ENCODE results near the gene CLK1.
"Not testable (repeated sequence)": the region's sequence is repeated elsewhere in the genome, so short reads cannot be mapped to it uniquely, and the experiment has no call there.

The CLK1 gene

DNA sequence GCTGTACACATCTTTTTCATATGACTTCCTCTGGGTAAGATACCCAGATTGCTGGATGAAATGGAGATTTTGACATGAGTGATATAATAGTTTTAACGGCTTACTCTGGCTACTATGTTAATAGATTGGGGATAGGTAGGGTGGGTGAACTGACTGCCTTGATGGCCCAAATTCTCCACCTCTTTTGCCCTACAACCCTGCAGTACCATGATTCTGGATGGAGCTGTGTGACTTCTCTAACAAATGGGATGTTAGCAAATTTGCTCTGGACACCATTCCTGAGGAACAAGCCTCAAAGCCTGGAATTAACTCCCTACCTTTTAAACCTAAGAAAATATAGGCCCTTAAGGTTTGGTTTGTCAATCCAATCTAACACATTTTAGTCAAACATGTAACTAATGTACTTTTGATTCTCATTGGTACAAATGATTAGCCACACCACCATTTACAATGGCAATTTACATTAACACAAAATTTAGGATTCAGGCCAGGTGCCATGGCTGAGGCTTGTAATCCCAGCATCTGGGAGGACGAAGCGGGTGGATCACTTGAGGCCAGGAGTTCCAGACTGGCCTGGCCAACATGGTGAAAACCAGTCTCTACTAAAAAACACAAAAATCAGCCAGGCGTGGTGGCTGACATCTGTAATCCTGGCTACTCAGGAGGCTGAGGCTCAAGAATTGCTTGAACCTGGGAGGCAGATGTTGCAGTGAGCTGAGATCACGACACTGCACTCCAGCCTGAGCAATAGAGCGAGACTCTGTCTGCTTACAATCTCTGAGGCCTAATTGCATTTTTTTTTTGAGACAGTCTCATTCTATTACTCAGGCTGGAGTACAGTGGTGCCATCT lies 12.8 kb downstream of the CLK1 start:
- DNase-seq, result no peak

DNA sequence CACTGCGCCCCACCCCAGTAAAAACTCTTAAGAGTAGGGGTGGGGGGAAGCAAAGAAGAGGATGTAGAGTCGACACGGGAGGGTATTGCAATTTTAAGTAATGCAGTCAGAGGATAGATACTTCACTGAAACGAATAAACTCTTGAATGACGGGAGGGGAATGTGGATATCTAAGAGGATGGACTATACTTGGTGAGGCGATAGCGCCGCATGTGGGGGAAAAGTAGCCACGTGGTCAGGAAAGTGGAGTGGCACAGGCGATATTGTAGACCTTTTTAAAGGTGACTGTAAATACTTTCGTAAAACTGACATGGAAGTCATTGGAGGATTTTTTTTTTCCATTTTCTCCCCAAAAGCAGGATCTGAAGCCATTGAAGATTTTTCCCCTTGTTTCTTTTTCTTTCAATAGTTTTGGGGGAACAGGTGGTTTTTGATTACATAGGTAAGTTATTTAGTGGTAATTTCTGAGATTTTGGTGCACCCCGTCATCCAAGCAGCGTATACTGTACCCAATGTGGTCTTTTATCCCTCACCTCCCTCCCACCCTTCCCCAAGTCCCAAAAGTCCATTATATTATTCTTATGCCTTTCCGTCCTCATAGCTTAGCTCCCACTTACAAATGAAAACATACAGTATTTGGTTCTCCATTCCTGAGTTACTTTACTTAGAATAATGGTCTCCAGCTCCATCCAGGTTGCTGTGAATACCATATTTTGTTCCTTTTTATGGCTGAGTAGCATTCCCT lies 13.8 kb downstream of the CLK1 start:
- DNase-seq, result no peak

DNA sequence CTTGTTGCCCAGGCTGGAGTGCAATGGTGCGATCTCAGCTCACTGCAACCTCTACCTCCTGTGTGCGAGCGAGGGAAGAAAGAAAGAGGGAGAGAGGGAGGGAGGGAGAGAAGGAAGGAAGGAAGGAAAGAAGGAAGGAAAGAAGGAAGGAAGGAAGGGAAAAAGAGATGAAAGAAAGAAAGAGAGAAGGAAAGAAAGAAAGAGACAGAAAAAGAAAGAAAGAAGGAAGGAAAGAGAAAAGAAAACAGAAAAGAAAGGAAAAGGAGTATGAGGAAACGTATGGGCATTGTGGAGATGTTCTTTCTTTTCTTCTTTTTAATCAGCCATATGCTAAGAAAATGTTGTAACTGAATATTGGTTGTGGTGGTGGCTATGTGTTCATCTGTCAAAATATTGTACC lies 16.5 kb downstream of the CLK1 start:
- no peak for DNase-seq

DNA sequence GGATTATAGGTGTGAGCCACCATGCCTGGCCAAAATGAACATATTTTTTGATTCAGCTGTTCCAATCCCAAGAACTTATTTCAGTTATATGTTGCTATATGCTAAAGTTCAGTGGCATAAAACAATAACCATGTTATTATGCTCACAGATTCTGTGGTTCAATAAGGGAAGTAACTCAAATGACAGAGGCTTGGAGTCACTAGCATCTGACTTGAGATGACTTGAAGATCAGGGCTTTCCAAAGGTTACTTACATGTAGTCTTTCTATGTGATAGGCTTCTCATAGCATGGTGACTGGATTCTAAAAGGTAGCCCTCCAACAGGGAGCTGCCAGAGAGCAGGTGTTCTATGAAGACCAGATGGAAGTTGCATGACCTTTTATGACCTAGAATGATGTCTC lies 17.2 kb downstream of the CLK1 start:
- no peak for DNase-seq

DNA sequence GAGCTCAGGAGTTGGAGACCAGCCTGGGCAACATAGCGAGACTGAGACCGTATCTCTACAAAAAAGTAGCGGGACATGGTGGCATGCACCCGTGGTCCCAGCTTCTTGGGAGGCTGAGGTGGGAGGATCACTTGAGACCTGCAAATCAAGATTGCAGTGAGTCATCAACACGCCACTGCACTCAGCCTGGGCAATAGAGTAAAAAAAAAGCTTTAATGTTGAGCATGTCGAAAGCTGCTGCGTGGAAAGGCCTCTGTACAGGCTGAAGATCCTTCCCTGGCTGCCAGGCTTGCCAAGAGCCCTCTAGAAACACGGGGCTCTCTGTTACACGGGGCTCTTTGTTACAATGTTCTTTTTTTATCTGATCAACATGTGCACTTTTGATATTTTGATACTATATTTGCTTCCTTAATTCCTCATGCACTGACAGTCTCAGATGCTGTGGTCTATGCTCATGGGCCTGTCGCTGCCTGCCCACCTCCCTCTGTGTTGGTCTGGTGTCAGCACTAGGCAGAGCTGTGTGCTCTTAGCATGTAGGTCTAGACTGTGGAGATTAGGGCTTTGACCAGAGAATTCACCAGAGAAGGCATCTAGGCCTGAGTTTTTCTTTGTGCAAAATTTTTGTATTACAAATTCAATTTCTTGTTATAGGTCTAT lies 18.7 kb downstream of the CLK1 start:
- no peak for DNase-seq

DNA sequence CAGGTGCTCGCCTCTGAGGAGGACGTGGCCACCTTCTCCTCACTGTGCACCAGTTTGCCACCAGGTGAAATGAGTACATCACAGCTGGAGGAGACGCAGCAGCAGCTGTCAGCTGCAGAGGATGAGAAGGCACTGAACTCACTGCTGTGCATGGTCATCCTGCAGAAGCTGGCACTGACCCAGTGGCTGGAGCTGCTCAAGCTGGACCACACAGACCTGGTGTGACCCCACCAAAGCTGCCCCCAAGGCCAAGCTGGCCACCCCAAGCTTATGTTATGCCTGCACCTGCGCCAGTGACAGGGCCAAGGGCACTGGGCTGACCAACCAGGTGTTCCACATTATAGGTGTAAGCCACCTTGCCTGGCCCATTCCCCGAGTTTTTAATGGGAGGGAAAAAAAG lies 19.3 kb downstream of the CLK1 start:
- DNase-seq, result no peak

DNA sequence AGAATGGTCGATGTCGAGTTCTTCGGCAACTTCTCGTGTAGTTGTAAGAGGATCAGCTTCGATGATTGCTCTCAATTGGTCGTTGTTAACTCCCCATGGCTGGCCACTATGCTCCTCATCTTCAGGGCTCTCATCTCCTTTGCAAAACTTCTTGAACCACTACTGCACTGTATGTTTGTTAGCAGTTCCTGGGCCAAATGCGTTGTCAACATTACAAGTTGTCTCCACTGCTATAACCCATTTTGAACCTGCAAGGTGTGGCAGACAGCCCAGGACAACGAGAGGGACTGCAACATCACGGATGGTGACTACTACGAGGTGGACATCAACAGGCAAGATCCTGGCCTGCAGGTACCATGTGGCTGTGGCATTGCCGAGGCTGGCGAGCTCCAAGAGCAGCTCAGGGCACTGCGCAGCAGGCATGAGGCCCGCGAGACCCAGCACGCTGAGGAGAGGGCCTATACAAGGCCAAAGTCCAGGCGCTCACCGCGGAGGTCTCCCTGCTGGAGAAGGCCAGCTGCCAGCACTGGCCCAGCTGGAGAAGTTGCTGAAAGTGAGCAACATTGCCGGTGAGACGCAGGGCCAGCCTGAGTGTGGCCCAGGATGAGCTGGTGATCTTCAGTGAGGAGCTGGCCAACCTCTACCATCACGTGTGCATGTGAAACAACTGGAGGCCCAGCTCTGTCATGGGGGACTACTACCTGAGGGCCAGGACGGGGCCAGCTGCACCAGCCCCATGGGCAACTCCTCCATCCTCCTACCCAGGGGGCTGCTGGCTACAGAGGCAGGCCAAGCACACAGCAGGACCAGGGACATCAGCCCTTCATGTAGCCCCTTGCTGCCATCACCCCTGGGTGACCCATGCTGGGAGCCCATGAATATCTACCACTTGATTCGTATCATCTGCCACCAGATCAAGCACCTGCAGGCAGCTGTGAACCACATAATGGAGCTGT lies 20.2 kb downstream of the CLK1 start:
- no peak for DNase-seq

DNA sequence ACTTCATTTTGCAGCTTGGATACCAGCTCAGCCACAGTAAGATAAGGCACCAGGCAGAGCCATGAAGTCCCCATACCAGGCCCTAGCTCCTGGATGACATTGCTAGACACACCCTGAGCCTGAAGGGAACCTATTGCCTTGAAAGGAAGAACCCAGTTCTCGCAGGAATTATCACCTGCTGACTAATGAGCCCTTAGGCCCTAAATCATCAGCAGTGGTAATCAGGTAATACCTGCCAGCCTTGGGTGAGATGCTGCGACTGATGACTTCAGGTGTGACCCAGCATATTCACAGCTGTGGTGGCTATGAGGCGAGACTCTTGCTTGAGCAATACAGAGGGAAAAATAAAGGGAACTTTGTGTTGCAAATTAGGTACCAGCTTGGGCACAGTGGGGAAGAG lies 24.9 kb downstream of the CLK1 start:
- DNase-seq, result no peak

DNA sequence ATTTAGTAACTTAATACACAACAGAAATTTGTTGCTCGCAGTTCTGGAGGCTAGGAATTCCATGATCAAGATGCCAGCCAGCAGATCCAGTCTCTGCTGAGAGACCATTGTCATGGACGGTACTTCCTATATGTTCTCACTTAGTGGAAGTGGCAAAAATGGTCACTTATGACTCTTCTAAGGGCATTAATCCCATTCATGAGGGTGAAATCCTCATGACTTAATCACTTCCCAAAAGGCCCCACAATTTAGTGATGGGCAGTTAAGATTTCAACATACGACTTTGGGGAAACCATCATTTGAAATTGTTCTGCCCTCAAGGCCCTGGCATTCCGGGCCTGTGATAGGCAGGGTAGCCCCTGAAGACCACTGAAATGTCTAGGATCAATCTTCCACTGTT lies 29.8 kb downstream of the CLK1 start:
- no peak for DNase-seq

DNA sequence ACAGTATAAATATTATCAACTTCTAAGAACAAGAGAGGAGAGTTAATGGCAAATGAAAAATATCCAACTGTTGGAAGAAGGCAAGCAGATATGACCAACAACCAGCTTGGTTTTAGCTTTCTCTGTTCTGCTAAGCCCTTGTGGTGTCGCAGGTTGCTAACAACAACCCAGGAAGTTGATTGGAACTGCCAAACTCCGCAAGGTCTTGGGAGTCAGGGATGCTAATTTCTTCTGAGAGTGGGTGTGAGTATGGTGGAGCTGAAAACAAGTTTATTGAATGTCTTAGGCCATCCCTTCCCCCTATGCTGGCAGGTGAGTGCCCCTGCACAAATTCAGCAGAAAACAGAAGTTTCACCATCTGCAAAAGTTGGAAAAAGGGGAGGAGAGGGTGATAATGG lies 35.2 kb downstream of the CLK1 start:
- no peak for DNase-seq

DNA sequence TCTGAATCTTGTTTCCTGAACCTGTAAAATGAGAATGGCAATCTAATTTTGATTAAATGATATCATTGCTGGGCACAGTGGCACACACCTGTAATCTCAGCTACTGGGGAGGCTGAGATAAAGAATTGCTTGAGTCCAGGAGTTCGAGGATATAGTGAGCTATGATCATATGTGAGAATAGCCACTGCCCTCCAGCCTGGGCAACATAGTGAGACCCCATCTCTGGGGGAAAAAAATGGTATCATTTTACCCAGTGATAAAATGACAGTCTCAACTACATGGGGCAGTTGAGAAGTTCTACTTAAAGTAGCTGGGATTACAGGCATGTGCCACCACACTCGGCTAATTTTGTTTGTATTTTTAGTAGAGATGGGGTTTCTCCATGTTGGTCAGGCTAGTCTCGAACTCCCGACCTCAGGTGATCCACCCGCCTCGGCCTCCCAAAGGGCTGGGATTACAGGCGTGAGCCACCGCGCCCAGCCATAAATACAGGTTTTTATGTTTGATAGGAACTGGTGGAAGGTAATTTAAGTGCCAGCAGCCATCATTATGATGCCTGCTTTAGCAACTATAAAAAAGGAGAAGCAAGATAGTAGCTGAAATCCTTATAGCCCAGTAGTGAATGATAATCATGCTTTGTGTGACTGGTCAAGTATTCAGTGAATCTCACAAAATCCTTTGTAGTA lies 35.7 kb downstream of the CLK1 start:
- no peak for DNase-seq

DNA sequence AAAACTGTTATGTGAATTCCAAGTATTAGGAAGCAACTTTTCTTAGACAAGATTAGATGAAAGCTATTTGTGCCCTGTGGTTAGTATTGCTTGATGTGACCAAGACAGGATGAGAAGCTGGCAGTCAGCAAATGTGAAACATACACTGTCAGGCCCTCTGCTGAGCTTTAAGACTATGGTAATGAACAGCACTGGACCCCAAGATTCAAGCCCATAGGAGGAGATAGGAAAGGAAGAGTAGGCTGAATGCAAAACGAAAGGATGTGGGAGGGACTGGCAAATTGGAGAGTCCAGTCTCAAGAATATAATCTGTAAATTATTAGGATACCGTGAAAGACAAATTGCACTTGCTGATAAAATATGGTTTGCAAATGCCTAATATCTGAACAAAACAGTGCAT lies 36.4 kb downstream of the CLK1 start:
- DNase-seq, result no peak

DNA sequence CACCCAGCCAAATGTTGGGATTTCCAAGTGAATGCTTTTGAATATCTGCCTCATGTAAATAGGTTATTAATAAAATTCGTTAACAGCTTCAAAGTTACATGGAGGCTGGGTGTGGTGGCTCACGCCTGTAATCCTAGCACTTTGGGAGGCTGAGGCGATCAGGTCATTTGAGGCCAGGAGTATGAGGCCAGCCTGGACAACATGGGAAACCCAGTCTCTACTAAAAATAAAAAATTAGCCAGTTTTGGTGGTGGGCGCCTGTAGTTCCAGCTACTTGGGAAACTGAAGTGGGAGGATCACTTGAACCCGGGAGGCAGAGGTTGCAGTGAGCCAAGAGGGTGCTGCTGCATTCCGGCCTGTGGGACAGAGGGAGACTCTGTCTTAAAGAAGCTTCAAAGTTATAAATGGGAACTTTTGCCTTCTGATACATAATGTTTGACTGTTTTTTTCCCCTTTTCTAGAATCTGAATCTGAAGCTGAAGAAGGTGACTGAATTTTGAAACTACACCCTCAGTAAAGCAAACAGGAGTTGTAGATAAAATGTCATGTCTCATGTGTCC lies 42.7 kb downstream of the CLK1 start:
- no peak for DNase-seq

DNA sequence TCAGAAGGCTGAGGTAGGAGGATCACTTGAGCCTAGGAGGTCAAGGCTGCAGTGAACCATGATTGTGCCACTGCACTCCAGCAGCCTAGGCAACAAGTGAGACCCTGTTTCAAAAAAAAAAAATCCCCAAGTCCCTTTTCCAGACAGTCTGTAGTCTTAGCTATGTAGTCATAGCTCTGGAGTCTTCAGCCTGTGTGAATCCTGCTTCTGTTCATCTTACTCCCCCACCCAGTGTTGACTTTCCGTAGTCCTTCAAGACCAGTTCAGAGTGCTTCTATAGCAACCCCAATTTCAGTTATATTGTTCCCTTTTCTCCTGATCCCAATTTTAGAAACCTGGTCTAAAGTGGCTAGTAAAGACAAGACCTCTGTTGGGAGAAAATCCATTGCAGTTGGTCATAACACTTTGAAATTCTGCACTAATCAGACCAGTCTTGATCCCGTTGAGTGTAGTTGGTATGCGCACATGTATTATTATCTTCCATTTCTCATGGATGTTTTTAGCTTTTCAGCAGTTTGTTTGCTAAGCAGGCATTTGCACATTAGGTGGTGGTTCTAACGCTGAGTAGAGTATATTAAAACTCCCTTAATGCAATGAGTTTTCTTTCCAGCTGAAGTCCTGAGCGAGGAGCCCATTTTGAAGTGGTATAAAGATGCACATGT lies 43.8 kb downstream of the CLK1 start:
- no peak for DNase-seq

DNA sequence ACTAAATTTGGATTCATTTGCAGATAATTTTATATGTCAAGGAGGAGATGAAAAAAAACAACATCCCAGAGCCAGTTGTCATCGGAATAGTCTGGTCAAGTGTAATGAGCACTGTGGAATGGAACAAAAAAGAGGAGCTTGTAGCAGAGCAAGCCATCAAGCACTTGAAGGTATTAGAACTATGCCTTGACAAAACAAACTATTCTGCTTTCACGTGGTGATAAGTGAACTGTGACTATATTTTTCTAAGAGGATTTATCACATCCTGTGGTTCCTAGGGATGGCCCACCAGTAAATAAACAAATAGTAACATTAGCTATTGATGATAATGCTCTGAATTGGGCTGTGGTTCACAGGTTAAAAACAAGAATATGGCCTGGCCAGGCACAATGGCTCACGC lies 45.7 kb downstream of the CLK1 start:
- not testable (repeated sequence) for DNase-seq

DNA sequence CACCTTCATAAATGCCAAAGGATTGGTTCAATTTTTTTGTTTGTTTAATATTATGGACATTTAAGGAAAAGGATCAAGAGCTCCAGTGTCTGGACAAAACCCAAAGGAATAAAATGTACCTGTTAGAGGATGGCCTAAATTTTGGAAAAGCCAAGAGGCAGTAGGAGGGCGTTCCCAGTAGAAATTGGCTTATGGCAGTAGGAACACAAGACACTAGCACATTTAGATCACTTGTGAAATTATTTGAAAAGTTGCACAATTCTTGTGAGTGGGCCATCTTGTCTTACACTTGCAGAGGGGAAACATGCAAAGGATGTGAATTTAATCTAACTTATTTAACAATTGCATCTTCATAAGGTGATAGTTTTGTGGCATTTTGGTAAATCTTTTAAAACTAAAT lies 49.5 kb downstream of the CLK1 start:
- DNase-seq, result no peak

DNA sequence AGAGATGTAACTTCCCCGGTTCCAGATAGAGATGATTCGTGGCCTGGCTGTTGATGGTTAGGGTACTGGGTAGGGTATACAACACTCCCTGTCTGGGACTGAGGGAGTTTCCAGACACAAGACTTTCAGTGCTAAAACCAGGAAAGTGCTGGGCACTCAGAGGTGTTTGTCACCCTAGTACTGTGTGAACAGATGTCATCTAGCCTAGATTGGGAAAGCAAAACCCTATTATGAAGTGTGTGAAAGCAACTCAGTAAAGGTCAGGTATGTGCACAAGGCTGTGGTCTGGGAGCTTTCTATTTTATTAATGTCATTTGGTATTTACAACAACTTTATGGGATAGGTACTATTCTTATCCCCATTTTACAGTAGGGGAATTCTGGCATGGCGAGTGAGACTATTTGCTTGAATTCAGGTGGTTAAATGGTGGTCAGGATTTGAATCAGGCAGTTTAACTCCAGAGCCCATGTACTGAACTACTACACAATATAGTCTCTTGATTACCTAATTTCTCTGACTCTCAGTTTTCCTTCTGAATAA lies 50.1 kb downstream of the CLK1 start:
- no peak for DNase-seq

DNA sequence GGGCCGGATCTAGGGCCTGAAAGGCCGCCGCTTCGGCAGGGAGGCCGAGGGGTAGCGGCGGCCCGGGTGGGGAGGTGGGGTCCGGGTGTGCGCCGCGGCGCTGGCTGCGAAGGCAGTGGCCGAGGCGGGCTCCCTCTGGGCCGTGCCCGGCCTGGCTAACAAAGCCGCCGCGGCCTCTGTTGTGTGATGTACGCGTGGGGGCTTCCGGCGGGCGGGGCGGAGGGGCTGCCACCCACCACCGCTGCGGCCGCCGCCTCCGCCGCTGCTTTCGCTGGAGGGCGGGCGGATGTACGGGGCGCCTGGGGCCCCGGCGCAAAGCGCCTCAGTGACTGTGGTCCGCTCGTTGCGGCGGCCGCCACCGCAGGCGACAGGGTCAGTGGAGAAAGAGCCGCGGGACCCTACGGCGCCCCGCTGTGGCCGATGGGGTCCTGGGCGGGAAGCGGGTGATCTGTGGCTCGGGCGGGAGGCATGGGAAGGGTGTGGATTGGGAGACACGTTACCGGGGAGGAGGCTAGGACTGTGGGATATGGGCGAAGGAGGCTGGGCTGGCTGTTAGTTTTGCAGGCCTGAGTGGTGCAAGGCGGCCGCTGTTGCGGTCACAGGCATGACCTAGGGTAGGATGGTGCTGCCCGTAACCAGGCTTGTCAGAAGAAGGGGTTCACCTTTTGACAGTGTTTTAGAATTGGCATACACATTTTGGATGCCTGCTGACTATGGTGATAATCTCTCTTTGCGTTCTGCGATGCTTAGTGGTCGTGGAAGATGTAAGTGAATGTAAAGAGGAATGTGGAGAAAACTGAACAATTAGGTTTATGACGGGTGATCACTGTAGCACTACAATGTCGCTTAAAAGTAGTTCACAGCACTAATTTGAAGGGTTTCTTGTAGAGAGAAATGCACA lies 52.1 kb downstream of the CLK1 start:
- peak; percentile 51 for DNase-seq

DNA sequence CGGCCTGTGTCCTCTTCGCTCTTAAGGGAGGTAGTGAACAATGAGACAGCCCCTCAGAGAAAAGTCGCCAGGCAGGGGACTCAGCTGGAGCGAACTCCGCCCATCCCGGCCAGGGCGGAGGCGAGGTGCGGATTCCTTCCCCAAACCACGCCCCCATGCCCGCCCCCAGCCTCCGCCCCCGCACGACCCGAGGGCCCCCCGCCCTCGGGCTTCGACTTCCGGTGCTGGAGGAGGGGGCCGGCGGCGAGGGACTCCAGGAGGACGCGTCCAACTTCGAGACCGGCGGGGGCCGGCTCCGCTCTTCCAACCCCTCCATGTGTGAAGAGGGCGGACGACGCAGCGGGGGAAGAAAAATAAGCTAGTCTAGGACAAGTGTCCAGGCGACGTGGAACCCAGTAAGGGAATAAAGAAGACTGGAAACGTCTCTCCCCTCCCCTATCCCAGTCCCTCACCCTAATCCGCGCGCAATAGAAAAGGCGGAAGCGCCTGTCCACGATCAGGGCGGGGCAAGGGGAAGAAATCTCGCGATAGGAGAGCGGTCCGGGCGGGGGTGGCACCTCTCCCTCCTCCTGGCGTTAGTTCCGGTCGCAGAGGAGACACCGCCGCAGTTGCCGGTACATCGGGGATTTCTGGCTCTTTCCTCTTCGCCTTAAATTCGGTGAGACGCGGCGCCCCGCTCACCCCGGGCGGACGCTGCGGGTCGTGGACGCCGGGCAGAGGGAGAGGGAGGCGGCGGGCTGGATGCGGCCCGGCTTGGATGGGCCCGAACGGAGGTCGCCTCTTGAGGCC lies 52.9 kb downstream of the CLK1 start, which contains the start of gene BZW1:
TSS of gene BZW1 (plus strand) at position 578 of the 789 bp plus-strand sequence. CDS start 1,308 bp downstream, outside the sequence.
- DNase-seq, result peak; percentile 97
